ENCODE data around the gene GRHL1.

DNA sequence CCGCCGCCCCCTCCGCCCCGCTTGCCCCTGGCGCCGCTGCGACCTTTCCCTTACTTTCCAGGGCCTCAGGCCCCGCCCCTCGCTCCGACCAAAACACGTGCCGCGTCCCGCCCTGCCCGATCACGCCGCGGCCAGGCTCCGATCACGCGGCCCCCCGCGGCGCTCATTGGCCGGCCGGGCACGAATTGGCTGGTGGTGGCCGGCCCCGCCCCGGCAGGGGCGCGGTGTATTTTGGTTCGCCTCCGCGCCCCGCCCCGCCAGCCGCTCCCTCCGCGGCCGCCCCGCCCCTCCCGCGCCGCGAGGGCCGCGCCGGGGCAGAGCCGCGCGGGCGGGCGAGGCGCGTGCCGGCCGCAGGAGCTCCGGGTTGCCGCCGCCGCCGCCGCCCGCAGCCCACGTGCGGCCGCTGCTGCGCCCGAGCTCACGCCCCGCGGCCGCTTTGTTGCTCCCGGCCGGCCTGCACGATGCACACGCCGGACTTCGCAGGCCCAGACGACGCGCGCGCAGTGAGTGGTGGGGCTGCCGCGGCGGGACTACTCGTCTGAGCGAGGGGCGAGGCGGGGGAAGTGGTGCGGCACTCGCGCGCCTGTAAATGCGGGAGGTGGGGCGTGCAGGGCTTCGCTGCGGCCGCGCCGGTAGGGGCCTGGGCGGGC lies 91.9 kb downstream of the GRHL1 start, which contains the start of gene KLF11:
- TF ChIP-seq POLR2A (IDR thresholded peaks at IDR 0.05; ENCODE audit: low read length) (no peak), GATA1 (IDR thresholded peaks at IDR 0.05; ENCODE audit: low read depth, low read length) (no peak)
